HK-2 (cell line): ENCODE measurements around the gene ERN1.
"Not testable (repeated sequence)": the region's sequence is repeated elsewhere in the genome, so short reads cannot be mapped to it uniquely, and the experiment has no call there.

Experiments used
- DNase-seq: peaks from one replicate; pipeline ENCODE4 v3.0.0-alpha.2; 2018; ENCODE audit not compliant: unreplicated experiment

Gene ERN1

DNA sequence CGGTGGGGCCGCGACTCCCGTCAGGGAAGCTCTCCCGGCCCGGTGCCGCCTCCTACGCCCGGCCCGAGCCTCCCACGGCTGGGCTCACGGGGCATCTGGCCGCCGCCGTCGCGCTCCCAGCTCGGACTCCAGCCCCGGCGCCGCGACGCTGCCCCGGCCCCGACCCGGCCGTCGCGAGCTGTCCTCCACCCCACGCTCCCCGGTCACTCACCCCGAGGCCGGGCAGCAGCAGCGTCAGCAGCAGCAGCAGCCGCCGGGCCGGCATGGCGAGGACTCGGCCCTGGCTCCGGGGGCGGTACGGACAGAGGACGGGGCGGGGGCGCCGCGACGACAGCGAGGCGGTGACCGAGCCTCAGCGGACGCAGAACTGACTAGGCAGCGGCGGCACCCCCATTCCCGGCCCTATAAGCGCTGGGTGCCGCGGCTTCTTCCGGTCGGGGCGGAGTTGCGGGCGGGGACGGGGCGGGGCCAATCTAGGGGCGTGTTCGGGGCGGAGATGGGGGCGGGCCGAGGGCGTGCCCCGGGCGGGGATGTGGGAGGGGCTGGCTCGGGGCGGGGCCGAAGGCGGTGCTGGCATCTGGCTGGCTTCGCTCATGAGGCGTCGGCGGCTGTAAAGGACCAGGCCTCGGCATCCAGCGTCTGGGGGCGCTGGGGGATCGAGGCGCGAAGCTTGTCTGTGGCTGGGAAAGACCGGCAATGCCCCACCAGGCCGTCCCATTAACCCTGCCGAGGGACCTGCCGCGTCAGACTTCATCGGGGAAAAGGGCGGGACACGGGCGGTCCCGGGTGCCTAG is at the start of gene ERN1:
TSS of gene ERN1 (minus strand) at position 380 of the 794 bp plus-strand sequence. CDS start at position 265, 115 bp downstream.
- DNase-seq: peak; percentile 97

DNA sequence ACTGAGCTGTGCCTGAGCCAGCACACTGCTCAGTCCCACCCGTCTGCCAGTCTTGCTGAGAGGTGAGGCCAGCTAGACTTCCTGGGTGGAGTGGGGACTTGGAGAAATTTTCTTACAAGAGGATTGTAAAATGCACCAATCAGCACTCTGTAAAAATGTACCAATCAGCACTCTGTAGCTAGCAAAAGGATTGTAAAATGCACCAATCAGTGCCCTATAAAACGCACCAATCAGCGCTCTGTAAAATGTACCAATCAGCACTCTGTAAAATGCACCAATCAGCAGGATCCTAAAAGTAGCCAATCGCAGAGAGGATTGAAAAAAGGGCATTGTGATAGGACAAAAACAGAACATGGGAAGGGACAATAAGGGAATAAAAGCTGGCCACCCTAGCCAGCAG is 49.1 kb upstream of the ERN1 start:
- DNase-seq: not testable (repeated sequence)

DNA sequence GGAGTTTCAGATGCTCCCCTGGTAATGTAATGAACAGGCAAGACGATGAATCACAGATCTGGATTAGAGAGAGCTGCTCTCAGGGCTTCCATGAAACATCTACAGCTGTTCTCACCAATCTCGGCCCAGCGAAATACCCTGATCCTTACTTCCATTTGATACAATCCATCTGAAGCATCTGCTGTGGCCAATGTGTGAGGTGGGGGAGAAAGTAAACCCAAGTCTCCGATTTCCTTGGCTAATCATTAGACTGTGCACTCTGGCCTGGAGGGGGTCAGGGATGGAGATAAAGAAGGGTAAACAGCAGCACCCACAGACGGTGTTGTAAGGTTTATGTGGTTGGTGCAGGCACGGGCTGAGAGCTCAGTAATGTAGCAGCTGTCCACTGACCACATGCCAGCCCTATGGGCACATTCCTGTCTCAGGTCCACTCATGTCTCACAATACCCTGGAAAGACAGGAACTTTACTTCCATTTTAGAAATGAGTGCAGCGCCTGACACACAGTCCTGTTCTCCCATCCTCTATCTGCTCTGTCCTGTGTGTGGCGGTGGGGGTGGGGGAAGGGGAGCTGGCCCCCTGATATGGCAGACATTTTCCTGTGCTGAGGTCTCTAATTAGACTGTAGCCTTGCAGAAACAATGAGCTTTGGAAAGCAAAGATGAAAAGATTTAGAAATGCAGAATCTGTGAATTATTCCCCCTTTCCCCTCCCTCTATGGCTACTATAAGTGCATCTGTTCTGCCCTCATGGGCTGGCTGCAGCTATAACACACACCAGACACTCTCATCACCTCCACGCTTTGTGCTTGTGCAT is 48.3 kb upstream of the ERN1 start:
- peak; percentile 35 for DNase-seq

DNA sequence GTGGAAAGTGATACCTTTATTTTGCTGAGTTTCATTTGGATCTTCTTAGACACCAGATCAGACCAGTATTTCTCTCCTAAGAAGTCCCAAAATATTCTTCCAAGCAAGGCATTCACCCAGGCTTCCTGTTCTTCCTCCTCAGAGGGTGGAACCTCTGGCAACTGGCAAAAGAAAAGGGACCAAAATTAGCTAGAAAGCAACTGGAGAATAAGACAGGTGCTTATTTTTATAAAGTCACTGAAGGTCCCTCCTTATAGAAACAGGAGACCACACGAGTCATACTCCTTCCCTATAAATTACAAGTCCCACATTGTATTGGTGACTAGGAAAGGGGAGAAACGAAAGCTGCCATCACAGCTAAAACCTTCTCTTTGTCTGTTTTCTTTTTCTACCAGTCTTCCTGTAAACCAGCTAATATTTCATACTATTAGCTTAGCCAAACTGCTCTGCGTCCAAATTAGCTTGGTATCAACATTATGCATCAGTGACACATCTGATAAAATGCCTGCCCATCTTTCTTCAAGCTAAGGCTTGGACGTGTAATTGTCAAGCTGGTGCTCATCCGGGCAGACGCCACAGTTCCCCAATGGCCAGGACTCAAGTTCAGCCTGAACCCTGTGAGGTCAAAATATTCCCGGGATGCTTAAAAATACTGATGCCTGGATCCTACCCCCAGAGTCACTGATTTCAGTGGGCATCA is 47.5 kb upstream of the ERN1 start:
- no peak for DNase-seq

DNA sequence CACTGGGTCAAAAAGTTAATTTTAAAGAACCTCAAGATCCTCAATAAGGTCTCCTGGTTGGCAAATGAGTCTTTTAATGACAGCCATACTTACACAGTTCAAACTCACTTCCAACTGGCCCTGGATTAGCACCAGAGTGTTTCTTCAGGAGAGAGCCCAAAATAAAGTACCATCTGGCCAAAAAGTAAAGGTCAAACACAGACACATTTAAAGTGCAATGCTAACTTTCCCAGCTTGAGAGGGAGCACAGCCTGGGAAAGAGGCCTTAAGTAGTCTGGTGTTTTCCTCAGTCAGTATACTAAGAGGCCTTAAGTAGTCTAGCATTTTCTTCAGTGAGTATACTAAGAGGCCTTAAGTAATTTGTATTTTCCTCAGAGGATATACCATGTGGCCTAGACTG is 46.6 kb upstream of the ERN1 start:
- DNase-seq: no peak

DNA sequence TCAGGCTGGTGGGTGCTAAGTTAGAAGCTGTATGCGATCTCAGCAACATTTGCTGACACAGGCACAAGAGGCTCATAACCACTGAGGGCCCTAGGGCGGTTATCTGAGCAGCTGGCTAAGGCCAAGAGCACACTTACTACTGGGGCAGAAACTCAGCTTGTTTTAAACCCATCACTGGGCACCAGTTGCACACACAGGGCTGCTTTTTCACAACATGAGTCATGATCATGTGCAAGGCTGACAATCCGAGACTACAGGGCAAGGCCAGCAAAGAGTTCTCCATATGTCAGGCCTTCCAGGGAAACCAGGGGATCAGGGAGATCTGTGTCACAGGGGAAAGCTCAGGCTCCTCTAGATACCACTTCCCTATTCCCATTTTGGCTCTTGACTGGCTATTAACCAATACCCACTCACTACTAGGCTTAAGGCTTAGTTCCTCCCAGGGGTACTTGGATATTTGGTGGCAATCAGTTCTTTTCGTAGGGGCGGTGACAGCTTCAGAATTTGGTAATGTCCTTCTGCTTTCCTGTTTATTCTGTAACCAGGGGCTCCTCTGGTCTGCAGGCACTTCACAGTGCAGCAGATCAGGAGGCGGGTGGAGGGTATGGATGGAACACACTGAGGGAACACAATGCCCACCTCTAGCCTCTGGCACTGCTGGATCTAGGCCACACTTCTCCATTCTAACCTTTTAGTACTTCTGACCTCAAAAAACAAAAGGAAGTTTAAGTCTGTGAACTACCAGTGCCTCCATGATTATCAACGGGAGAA is 44.9 kb upstream of the ERN1 start:
- DNase-seq: peak; percentile 18

DNA sequence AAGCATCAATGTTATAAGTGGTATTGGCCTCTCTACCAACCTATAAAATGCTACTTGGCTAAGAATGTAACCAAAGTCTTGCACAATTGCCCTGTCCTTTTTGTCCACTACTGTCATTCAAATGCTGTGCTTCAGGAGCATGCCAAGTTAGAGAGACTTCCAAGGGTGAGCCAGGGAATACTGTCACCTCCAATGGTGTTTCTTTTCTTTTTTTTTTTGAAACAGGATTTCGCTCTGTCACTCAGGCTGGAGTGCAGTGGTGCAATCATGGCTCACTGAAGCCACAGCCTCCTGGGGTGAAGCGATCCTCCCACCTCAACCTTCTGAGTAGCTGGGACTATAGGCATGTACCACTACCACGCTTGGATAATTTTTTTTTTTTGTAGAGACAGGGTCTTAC is 43.7 kb upstream of the ERN1 start:
- no peak for DNase-seq

DNA sequence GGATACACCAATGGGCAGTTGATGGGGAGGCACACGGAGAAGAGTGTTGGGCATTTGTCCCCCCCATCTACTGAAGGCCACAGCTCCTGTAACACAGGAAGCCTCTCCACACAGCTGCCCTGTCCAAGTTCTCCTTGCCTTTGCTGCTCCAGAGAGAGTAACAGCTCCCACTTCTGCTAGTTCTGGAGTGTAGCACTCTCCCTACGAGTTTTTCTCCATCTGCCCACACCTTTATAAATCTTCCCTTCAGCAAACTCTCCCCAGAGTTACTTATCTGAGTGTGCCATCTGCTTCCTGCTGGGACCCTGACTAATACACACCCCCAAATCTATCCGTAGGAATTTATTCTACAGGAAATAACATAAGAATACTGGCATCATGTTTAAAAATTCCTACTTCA is 42.6 kb upstream of the ERN1 start:
- DNase-seq: no peak

DNA sequence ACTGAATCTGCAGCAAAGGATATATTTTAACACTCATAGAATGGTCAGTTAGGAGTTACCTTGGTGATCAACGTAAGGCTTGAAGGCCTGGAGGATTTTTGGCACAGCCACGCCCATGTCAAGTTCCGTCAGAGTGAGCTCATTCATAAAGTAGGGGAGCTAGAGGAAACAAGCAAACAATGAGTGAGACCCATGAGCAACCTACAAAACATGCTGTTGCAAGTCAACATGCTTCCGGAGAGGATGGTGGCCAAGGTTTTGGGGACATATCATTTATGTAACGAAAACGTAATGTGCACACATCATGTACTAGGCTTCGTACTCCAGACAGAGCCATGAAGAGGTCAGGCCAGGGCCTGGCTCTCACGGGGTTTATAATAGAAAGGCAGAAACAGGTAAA is 41.1 kb upstream of the ERN1 start:
- DNase-seq: no peak

DNA sequence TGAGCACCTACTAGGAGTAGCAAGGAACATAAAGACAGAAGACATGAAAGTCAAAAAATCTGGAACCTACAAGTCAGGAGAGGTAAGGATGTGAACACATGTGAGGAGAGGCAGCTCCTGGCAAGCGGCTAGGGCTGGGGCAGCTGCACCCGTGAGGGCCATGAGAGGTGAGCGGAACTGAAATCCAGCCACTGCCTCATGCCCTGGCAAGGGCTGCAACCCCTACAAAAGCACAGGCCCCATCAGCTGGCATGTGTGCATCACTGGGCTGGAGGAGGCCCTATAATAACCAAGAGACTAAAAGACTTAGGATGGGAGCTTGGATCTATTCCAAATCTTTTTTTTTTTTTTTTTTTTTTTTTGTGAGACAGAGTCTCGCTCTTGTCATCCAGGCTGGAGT is 40.3 kb upstream of the ERN1 start:
- DNase-seq: no peak

DNA sequence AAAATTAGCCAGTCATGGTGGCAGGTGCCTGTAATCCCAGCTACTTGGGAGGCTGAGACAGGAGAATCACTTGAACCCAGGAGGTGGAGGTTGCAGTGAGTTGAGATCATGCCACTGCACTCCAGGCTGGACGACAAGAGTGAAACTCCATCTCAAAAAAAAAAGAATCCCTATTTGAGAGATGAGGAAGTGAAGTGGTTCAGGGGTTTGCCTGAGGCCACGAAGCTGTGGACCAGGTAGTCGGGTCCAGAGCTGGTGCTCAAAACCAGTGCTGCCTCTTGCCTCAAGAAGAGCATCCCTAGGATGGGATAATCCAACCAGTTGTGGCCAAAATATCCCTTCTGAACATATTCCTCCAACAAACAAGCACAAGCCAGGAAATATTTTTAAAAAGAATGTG is 37.7 kb upstream of the ERN1 start:
- not testable (repeated sequence) for DNase-seq

DNA sequence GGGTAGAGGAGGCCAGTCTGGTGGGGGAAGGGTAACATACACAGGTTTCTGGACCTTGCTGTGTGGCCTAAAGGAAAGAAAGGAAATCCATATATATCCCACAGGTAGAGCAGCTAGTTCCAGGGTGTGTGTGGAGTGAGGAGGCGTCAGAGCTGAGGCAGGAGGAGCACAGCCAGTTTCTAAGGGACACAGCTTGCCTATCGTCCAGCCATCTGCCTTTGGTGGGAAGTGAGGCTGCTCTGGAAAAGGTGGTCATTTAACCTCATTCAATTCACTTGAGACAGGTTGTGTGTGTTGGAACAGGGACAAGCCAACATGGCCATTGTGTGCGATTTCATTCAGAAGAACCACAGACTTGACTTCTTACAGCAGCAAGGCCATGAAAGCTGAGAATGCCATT is 36.9 kb upstream of the ERN1 start:
- DNase-seq: no peak

DNA sequence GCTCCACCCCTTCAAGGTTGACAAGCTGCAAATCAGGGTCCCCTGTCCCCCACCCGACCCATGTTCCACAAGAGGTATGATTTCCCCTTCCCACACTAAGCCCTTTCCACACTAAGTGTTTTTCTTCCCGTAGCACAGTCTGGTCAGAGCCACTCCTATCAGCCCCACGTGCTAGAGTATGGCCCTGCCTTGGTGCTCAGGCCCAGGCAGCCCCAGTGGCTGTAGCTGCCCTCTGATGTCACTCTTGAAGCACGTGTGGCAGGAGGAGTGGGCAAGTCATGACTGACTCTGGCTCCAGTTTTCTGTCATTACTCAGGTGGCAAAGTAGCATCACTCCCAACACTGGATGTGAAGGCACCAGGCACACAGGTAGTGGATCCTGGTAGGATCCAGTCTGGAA is 35.4 kb upstream of the ERN1 start:
- no peak for DNase-seq

DNA sequence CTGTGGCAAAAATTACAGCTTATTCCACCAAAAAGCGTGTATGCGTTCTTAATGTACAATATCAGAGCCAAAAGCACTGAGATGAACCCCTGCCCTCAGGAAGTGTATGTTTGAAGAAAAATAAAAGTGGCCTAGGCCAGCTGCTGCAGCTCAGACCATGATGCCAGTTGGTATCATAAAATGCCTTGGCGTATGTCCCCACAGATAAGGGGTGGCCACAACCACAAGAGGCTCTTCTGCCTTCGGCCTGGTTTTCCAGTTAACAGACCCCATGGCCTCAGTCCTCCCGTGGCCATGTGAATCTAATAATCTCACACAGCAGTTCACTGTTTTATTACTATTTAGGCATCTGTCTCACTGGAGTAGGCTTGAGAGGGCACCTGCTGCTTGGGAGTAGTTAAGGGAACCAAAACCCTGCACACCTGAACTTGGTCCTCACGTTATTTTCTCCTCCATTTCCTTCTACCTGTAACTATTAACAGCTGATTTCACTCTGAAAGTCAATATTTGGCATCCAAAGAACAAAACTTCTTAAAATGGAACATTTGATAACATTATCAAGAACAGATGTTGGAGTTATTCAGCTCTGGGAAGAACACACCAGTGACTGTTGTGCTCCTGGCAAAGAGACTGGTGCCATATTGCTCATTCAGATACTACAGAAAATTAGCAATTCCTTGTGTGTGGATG is 34.8 kb upstream of the ERN1 start:
- no peak for DNase-seq

DNA sequence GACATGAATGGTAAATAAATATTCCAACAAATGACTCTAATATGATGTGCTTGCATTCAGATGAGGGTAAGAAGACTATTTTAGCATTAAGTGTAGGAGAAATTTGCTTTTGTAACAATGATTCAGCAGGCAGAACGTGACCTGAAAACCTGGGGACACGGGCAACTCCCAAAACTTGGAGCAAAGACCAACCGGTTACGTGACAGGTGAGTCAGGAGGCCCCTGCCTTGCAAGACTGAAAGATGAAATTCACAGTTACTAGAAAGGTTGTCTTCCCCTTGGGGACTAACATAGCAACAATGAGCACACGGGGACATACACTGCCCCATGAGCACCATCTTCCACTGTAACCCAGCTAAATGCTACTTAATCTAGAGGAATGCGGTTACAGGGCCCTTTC is 33.5 kb upstream of the ERN1 start:
- no peak for DNase-seq

DNA sequence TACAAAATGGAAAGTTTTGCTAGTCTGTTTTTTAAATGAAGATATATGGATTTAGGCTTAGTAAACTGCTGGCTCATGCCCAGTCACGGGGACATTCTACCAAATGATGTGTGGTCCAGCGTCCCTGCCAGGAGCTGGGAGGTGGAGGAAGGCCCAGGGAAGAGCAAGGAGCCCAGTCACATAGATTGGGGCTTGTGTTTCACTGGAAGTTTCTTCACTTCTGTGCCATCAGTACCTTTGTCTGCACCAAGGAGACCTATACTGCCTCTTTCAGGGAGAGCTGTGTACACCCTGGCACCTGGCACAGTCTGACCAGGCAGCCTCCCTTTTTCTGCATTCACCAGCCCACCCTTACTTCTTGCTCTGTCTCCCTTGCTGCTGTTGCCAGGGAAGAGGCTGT is 32.6 kb upstream of the ERN1 start:
- no peak for DNase-seq

DNA sequence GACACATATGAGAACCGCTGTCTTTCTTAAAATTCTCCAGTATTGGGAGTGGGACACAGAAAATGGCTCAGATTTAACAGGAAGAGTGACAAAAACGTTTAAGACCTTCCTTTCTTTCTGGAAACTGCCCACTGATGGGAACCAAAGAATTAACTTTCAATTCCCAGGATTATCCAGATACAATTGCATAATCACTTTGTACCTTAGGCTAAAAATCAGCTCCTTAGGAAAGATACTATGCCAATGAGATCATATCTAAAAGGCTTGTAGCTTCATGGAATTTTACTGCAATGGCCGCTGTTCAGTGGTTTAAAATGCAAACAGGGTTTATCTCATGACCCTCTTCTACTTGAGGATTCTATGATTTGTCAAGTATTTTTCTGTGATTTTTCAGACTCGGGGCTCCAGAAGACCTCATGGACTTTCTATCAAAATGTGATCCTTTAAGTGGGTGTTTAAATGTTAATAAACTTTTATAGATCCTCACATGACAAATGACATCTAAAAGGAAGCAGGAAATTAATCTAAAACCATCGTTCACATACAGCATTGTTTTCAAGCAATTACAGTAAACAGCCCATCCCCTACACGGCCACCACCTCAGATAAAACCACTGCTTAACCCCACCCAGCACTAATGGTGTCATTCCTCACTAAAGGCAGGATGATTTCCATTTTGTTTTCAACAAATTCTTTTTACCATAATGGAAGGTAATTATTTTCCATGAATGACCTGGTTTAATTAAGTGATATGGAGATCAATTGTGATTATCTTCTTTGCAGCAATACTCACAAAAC is 31.6 kb upstream of the ERN1 start:
- no peak for DNase-seq

DNA sequence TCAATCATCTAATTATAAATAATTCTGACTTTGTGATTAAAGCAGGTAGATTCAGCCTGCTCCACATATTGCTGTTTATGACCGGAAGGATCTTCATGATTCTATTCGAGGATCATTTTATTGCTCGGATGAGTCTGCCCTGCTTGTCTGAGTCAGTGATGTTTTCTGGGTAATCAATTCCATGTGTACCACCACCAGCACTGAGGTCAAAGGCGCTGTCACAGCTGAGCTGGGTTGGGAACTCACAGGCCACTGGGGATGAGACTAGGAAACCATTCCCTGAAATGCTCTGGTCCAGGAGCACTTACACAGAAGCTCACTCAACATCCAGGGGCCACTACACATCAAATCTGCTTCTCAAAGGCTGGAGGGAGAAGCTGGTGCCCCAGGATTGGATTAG is 30.4 kb upstream of the ERN1 start:
- no peak for DNase-seq

DNA sequence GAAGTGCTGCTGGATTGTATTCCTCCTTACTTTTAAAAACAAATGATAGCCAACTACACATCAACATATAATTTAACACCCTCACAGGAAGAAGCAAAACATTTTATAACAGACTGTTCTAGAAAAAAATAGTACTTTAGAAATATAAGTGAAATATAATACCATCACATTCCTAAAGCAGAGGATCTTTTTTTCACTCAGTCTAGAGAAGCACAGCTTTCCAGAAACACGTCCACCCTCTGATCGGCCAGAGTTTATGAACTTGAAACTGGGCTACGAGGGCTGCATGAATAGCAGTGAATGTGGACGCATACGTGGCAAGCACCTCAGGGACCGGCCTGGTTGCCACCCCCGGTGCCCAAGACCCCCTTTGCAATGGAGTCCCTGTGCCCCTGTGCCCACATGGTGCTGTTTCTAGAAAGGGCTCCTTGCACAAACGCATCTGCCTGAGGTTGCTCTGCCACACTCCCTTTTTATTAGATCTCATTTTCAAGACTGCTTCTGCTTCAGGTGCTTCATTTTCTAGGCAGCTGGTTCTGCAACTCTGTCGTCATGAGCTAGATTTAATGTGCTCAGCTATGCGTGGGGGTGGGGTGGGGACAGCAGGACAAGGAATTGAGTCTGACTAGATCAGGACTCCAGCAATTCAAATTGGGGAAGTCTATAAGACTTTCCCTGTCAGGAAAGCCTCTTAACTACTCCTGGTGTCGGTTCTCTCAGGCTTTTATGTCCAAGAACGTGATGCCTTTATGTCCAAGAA is 29.1 kb upstream of the ERN1 start:
- no peak for DNase-seq

DNA sequence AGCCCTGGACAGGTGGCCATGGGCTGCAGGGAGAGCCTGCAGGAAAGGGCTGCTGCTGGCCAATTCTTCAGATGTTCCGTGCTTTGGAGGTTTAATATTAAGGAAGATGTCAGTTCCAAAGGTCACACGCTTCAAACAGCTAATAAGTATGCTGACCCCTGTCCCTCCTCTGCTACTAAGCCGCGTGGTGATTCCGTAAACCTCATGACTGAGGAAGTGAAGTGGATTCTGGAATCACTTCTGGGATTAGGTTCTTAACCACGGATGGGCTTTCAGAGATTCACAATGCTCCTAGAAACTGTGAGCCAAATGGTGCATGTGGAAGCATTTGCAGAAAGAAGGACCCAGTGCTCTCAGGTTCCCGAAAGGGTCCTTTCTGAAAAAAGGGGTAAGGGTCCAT is 28.5 kb upstream of the ERN1 start:
- no peak for DNase-seq
